Nephron (organoid): ENCODE measurements around the gene CLCN1.
A peak's percentile ranks its signal among the peaks of the same experiment; 100 is the strongest.

Experiments
- H3K27ac Mint-ChIP-seq, 3 experiments: 2 replicates each; pipeline ENCODE4 v1.8.0; 2020; ENCODE audit warnings: mixed read lengths in 3 of 3, mild to moderate bottlenecking in 2 of 3, moderate library complexity in 1 of 3
- H3K27me3 Mint-ChIP-seq: 2 replicates; pipeline ENCODE4 v1.8.0; 2021; ENCODE audit warnings: low read depth, mild to moderate bottlenecking, moderate library complexity, mixed read lengths
- H3K36me3 Mint-ChIP-seq: 2 replicates; pipeline ENCODE4 v1.8.0; 2020; ENCODE audit warnings: low read depth, mixed read lengths
- H3K4me1 Mint-ChIP-seq: 2 replicates; pipeline ENCODE4 v1.8.0; 2020; ENCODE audit warnings: mixed read lengths
- H3K4me3 Mint-ChIP-seq, 3 experiments: 2 replicates each; pipeline ENCODE4 v1.8.0; 2020; ENCODE audit warnings: mild to moderate bottlenecking in 3 of 3, mixed read lengths in 3 of 3, moderate library complexity in 2 of 3
- H3K9me3 Mint-ChIP-seq: 2 replicates; pipeline ENCODE4 v1.8.0; 2020; ENCODE audit warnings: mixed read lengths
- TF ChIP-seq, protein P1 (sequence below), 3 experiments: fragments of 200-600 bp; sonication (generic); IDR thresholded peaks; one replicate each; pipeline ENCODE4 v1.5.0; 2021; ENCODE audit warnings: antibody characterized with exemption in 3 of 3; ENCODE audit not compliant: unreplicated experiment in 3 of 3

Gene CLCN1

DNA sequence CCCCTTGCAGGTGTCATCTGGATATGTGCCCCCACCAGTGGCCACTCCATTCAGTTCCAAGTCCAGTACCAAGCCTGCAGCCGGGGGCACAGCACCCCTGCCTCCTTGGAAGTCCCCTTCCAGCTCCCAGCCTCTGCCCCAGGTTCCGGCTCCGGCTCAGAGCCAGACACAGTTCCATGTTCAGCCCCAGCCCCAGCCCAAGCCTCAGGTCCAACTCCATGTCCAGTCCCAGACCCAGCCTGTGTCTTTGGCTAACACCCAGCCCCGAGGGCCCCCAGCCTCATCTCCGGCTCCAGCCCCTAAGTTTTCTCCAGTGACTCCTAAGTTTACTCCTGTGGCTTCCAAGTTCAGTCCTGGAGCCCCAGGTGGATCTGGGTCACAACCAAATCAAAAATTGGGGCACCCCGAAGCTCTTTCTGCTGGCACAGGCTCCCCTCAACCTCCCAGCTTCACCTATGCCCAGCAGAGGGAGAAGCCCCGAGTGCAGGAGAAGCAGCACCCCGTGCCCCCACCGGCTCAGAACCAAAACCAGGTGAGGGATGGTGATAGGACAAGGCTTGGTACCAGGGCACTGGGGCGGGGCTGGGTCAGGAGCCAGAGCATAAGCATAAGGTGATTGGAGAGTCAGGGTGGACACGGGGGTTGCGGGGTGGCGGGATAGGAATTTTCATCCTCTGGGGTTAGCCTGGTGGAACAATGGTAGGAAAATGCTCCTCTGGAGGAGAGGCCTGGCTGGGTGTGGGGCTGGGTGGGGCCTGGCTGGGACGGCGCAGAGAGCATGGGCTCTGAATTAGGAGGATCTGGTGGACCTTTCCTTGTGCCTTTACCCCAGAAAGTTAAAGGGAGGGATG lies 67.1 kb downstream of the CLCN1 start:
- Mint-ChIP-seq H3K4me3 (no peak overlapping the region), H3K27me3 (no peaks in the 10 kb centered on the region)
- TF ChIP-seq, protein P1, sequence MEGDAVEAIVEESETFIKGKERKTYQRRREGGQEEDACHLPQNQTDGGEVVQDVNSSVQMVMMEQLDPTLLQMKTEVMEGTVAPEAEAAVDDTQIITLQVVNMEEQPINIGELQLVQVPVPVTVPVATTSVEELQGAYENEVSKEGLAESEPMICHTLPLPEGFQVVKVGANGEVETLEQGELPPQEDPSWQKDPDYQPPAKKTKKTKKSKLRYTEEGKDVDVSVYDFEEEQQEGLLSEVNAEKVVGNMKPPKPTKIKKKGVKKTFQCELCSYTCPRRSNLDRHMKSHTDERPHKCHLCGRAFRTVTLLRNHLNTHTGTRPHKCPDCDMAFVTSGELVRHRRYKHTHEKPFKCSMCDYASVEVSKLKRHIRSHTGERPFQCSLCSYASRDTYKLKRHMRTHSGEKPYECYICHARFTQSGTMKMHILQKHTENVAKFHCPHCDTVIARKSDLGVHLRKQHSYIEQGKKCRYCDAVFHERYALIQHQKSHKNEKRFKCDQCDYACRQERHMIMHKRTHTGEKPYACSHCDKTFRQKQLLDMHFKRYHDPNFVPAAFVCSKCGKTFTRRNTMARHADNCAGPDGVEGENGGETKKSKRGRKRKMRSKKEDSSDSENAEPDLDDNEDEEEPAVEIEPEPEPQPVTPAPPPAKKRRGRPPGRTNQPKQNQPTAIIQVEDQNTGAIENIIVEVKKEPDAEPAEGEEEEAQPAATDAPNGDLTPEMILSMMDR (IDR thresholded peaks at IDR 0.05; ENCODE audit: unreplicated experiment in 3 of 3): no peak

DNA sequence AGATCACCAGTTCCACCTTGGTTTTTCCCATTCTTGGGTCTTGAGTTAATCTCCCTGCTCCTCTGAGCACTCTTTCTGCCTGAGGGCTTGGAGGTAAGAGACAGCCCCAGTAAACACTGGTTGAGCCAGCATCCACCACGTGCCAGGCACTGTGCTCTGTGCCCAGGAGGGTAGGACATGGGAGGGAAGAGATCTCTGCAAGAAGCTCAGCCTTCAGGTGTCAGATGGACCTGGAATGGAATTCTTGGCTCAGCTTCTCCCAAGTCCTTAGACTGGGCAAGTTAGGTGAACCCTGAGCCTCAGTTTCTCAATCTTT lies 67.7 kb downstream of the CLCN1 start:
- H3K9me3 Mint-ChIP-seq: no peaks in the 10 kb centered on the region
- H3K4me3 Mint-ChIP-seq: no peak overlapping the region
- peaks cover 15% of the 10 kb centered on the region for H3K4me1 Mint-ChIP-seq
- TF ChIP-seq, protein P1 (IDR thresholded peaks at IDR 0.05; ENCODE audit: unreplicated experiment in 3 of 3): no peak
- H3K27ac Mint-ChIP-seq: no peak overlapping the region
- H3K27me3 Mint-ChIP-seq: no peaks in the 10 kb centered on the region
- no peaks in the 10 kb centered on the region for H3K36me3 Mint-ChIP-seq

More for the DNA sequence above, 67.1 kb downstream of the CLCN1 start:
- peaks cover 21% of the 10 kb centered on the region for H3K4me1 Mint-ChIP-seq
- H3K27ac Mint-ChIP-seq: peak overlapping the region in 2 of 3 experiments; percentile 28 to 66
- H3K9me3 Mint-ChIP-seq: no peaks in the 10 kb centered on the region
- H3K36me3 Mint-ChIP-seq: no peaks in the 10 kb centered on the region

DNA sequence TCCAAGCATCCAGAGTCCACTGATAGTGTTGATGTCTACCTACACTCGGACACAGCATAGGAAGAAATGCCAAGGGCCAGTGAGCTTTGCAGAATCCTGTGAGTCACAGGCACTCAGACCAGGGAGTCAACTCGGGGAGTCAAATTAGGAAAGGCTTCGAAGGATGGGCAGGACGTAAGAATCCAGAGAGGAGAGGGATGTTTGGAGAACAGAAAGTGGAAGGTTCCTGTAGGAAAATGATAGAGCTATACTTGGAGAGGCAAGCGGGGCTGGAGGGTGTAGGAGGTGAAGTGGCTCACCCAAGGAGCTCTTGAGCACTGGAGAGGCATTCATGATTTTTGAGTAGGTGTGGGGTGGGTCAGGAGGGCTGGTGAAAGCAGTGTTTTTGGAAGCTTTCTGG lies 68.2 kb downstream of the CLCN1 start:
- no peak overlapping the region for H3K27ac Mint-ChIP-seq
- no peak overlapping the region for H3K4me3 Mint-ChIP-seq
- no peaks in the 10 kb centered on the region for H3K9me3 Mint-ChIP-seq
- no peaks in the 10 kb centered on the region for H3K27me3 Mint-ChIP-seq
- peaks cover 9% of the 10 kb centered on the region for H3K4me1 Mint-ChIP-seq
- TF ChIP-seq, protein P1 (IDR thresholded peaks at IDR 0.05; ENCODE audit: unreplicated experiment in 3 of 3): no peak
- H3K36me3 Mint-ChIP-seq: peaks cover 1% of the 10 kb centered on the region

DNA sequence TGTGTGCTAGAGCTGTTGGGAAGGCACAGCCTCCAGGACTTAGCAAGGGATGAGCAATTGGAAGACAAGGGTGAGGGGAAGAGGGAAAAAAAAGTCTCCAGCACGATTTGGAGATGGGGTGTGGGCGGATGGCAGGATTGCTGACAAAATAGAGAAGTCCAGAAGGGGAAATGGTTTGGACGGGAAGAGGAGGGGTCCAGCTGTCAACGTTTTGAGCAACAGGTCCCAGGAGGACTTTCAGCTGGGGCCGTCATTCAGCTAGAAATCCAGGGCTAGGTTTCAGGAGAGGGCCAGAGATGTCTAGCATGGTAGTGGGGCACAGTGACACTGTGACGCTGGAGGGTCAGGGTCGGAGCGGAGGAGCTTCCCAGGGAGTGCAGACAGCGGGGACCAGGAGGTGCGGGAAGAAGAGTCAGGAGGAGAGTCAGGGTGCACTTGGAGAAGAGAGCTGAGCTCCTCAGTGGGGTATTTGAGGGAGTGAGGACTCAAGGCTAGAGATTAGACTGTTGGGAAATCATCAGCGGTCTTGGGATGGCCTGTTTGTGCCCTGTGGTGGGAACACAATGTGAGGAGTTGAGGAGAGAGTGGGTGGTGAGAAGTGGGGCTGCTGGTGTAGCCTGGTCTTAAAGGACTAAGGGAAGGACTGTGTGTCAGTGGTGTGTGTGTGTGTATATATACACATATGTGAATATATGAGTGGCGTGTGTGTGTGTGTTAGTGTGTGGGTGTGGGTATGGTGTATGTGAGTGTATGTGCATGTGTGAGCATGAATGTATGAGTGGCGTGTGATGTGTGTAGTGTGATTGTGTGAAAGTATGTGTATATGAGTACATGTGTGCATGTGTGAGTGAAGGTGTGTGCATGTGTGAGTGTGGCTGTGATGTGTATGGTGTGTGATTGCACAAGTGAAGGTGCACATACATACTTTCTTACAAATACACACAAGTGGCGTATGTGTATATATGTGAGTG lies 69.0 kb downstream of the CLCN1 start:
- no peak overlapping the region for H3K4me3 Mint-ChIP-seq
- no peaks in the 10 kb centered on the region for H3K9me3 Mint-ChIP-seq
- no peaks in the 10 kb centered on the region for H3K27me3 Mint-ChIP-seq
- TF ChIP-seq, protein P1 (IDR thresholded peaks at IDR 0.05; ENCODE audit: unreplicated experiment in 3 of 3): no peak
- peaks cover 5% of the 10 kb centered on the region for H3K4me1 Mint-ChIP-seq
- H3K36me3 Mint-ChIP-seq: peaks cover 9% of the 10 kb centered on the region
- H3K27ac Mint-ChIP-seq: no peak overlapping the region

DNA sequence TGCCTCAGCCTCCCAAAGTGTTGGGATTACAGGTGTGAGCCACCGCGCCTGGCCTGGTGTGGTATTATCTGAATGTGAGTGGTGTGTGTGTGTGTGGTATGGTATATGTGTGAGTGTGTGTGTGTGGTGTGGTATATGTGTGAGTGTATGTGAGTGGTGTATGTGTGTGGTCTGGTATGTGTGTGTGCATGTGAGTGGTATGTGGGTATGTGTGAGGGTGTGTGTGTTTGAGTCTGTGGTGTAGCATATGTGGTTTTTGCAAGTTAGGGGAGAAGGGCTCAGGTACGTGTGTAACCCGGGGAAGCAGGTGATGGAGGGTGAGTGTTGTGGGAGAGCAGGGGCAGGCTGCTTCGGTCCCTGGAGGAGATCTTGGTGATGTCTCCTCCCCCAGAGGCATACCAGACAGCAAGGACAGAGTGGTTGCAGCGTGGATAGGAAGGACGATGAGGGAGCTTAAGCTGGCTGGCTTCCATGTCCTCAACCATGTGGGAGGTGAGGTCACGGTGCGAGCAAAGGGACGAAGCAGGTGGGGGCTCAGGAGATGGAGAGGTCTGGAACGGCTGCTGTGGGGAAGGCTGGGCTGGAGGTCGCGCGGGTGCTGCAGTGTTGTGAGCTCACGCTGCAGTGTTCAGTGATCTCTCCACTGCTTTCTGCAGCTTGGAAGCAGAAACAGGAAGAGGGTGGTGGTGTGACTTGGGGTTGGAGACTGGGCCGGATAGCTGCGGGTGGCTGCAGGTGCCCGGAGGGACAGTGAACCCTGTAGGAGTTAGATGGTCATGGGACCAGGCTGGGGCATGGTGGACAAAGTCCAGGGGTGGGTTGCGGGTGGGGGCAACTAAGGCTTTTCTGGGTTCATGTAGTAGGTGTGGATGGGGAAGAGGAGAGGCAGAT lies 70.2 kb downstream of the CLCN1 start:
- Mint-ChIP-seq H3K27me3 (no peaks in the 10 kb centered on the region), H3K9me3 (no peaks in the 10 kb centered on the region), H3K27ac (no peak overlapping the region)

More for the DNA sequence above, 70.2 kb downstream of the CLCN1 start:
- H3K4me1 Mint-ChIP-seq: peaks cover 8% of the 10 kb centered on the region
- peaks cover 14% of the 10 kb centered on the region for H3K36me3 Mint-ChIP-seq
- TF ChIP-seq, protein P1 (IDR thresholded peaks at IDR 0.05; ENCODE audit: unreplicated experiment in 3 of 3): no peak
- no peak overlapping the region for H3K4me3 Mint-ChIP-seq
